GM18868 (cell line): ENCODE measurements around the gene PIP5K1B.
"Not testable (repeated sequence)": the region's sequence is repeated elsewhere in the genome, so short reads cannot be mapped to it uniquely, and the experiment has no call there.

ENCODE experiments used
- ATAC-seq: cut with Tn5 transposase; IDR thresholded peaks from one replicate; pipeline ENCODE4 v1.9.1; 2021; ENCODE audit warnings: mild to moderate bottlenecking, moderate library complexity; ENCODE audit not compliant: unreplicated experiment

The PIP5K1B gene

DNA sequence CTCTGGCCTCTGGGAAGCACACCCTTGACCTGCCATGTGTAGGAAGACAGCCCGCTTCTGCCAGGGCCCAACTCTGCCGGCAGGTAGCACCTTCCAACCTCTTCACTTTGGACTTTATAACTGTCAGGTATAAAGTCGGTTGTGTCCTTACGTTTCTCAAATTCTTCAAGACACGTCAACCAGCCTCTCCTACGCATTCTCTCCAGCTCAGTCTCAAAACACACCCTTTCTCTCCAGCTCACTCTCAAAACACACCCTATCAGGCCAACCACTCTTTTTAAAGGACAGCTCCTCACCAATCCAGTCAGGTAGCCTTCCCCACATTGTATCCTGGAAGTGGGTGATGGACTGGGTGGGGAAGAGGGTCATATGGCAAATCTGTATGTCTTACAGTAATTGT lies 344.1 kb downstream of the PIP5K1B start:
- no peak for ATAC-seq

DNA sequence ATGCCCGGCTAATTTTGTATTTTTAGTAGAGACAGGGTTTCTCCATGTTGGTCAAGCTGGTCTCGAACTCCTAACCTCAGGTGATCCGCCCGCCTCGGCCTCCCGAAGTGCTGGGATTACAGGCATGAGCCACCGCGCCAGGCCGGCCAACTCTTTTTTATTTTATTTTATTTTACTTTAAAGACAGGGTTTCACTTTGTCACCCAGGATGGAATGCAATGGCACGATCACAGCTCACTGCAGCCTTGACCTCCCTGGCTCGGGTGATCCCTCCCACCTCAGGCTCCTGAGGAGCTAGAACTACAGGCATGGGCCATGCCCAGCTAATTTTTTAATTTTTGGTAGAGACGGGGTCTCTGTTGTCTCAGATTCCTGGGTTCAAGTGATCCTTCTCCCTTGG lies 345.9 kb downstream of the PIP5K1B start:
- ATAC-seq = not testable (repeated sequence)

DNA sequence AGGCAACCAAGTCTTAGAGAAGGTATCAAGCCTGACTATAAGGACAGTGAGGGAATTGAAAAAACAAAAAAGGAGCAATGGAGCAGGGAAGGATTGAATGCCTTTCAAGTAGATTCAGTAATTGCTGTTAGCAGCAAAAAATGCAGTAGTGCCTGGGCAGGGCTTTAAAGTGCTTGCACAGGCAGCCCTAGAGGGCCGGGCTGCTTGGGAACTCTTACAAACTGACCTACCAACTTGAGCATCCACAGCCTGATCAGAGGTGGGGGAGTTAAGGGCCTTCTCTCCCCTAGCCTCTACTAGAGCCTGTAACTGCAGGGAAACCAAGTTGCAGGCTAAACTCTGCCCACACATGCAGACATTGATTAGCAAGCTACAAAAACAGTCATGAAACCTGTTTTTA lies 349.9 kb downstream of the PIP5K1B start:
- ATAC-seq = no peak

DNA sequence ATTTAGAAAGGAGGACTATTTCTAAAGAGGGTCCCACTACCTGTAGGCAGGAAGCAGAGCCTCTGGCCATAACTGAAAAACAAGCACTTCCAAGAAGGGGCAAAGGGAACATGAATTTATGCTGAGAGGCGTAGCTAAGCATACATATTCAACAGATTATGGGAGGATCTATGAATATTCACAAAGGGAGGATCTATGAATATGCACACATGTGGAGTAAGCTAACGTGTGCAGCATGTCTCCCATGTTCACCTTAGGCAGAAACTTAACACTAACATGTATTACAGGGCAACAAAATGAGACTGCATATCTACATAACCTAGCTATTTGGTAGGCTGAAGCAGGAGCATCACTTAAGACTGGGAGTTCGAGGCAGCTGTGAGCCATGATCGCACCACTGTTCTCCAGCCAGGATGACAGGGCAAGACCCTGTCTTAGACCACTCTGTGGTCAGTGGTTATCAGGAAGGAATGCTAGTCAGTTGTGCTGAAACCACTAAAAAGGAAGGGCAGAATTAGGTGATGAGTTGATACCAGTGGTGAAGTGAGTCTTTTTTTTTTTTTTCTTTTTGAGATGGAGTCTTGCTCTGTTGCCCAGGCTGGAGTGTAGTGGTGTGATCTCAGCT lies 351.3 kb downstream of the PIP5K1B start:
- ATAC-seq = no peak

DNA sequence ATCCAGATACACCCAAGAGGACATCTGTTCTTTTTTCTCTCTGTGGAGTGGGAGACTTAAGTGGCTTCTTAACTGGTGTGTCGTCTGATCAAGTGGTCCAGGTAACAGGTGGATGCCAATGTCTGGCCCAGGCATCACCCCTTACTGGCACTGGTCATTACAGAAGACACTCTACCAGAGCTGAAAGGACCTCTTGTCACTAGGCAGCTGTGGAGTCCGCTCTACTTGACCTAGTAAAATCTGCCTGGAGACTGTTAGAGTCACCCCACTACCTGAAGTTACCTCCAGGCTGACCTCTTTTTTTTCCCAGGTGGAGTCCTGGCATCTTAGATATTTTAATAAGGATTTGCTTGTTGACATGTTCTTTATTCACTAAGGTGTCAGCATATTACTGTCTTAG lies 353.1 kb downstream of the PIP5K1B start:
- no peak for ATAC-seq
